Fibroblast of pulmonary artery (primary cell): Measurements from ENCODE around the gene CIDEA.

Source experiments
- DNase-seq: peaks from one replicate; pipeline ENCODE4 v3.0.0-alpha.2; 2010; ENCODE audit warnings: low read depth
- H3K4me3 ChIP-seq: replicated peaks from 2 replicates; pipeline ENCODE4 v1.5.1; 2011; ENCODE audit warnings: low read depth, mild to moderate bottlenecking, control low read depth, low read length, moderate library complexity
- TF ChIP-seq, protein P1 (sequence below): IDR thresholded peaks from 2 replicates; pipeline ENCODE4 v1.5.1; 2011; ENCODE audit warnings: mild to moderate bottlenecking, control low read depth, low read length, inconsistent platforms; ENCODE audit errors: missing control alignments

CIDEA gene

DNA sequence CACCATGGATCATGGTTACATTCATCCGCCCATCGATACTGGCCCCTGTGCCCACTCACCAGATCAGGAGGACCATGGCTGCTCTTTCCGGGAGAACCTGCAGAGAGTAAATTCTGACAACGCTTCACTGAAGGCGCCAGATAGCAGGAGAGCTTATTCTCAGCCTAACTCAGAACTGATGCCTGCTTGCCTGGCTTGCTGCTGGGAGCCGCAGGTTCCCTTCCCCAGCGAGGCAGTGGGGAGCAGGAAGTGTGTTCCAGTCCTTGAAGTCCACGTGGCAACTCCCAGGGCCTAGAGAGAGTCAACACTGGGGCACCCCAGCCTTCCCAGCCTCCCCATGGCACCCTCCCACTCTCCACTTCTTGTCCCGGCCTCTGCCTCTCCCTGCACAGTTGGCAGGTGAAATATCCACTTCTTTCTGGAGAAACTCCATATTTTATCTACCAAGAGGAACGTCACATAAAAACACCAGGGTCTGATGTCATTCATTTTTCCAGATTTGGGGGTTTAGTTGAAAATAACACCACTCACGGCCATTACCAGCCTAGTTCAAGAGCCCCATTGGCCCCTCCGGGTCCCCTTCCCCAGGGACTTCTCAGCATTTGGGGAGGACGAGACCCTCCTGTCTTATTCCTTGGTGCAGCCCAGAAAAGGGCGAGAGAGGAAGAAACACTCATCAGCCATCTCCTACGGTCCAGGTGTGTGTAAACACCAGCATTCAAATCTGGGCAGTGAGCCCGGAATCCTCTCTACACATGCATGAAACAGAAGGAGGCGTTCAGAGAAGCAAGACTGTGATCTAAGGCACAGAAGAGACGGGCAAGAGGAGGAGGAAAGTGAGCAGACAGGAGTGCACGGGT, 50.4 kb downstream of the CIDEA start:
- H3K4me3 ChIP-seq: no peak overlapping the region
- TF ChIP-seq, protein P1, sequence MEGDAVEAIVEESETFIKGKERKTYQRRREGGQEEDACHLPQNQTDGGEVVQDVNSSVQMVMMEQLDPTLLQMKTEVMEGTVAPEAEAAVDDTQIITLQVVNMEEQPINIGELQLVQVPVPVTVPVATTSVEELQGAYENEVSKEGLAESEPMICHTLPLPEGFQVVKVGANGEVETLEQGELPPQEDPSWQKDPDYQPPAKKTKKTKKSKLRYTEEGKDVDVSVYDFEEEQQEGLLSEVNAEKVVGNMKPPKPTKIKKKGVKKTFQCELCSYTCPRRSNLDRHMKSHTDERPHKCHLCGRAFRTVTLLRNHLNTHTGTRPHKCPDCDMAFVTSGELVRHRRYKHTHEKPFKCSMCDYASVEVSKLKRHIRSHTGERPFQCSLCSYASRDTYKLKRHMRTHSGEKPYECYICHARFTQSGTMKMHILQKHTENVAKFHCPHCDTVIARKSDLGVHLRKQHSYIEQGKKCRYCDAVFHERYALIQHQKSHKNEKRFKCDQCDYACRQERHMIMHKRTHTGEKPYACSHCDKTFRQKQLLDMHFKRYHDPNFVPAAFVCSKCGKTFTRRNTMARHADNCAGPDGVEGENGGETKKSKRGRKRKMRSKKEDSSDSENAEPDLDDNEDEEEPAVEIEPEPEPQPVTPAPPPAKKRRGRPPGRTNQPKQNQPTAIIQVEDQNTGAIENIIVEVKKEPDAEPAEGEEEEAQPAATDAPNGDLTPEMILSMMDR: no peak
- no peak for DNase-seq

- H3K4me3 ChIP-seq: no peak overlapping the region
- TF ChIP-seq, protein P1: no peak
- no peak for DNase-seq
These were observed 51.0 kb downstream of the CIDEA start for GRCh38 chr18:12305211-12305610.

DNA sequence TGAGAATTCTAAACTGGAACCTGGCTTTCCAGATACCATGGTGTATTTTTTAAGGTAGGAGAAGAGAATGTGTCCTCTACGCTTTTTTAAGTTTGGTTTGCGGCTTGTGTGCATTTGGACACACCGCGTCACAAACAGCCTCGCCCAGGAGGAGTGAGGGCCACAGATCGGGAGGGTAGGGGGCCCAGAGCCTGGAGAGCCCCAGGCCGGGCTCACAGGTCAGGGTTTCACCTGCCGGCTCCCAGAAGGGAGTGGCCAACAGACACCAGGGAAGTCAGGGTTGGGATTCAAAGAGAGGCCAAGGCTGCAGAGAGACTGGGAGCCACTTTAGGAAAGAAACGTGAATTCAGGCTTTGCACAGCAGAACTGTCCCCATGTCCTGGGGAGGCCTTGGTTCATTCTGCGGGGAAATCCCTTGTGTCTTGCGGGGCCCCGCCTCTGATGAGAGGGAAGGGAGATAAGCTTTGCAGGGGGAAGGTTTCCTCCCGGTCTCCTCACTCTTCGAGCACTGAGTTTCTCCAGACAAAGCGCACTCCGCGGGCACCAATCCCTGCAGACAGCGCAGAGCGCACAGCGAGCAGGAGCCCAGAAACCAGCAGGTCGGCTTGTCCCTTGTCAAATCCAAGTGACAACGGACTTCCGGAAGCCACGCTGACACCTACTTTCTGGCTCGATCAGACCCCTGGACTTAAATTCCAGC, 51.9 kb downstream of the CIDEA start:
- TF ChIP-seq, protein P1: no peak
- H3K4me3 ChIP-seq: peak overlapping the region; percentile 55
- no peak for DNase-seq

GRCh38 chr18:12306752-12307700, 52.9 kb downstream of the CIDEA start:
- DNase-seq: peak; percentile 78
- TF ChIP-seq, protein P1: peak; percentile 15
- peak overlapping the region; percentile 55 for H3K4me3 ChIP-seq

- peak within 1 kb of the TSS; percentile 82 for H3K4me3 ChIP-seq
- TF ChIP-seq, protein P1: no peak
- peak; percentile 84 for DNase-seq
These were observed 53.7 kb downstream of the CIDEA start, which contains the start of gene TUBB6 for GRCh38 chr18:12307701-12308385. TUBB6 (plus strand) TSS chr18:12308241; CDS start chr18:12308293, 52 bp downstream.

GRCh38 chr18:12308386-12309100, 54.4 kb downstream of the CIDEA start:
- TF ChIP-seq, protein P1: no peak
- H3K4me3 ChIP-seq: peak overlapping the region; percentile 82
- DNase-seq: peak; percentile 92
